Loucy (cell line): ENCODE data around the gene CRADD.
A peak's percentile ranks its signal among the peaks of the same experiment; 100 is the strongest.

Experiments used
- H2AFZ ChIP-seq: fragments of 200-600 bp; sonication (generic); 2 replicates; pipeline ENCODE4 v1.6.0; 2016; ENCODE audit warnings: antibody characterized with exemption, mild to moderate bottlenecking, low read length, moderate library complexity
- H3F3A ChIP-seq: fragments of 200-600 bp; 2 replicates; pipeline ENCODE4 v1.6.0; 2016; ENCODE audit warnings: antibody characterized with exemption, low read depth, mild to moderate bottlenecking
- H3K27me3 ChIP-seq: fragments of 200-600 bp; sonication (generic); 2 replicates; pipeline ENCODE4 v1.6.1; 2014; ENCODE audit warnings: low read length, mild to moderate bottlenecking; ENCODE audit not compliant: insufficient read depth, poor library complexity, severe bottlenecking
- H3K36me3 ChIP-seq: fragments of 200-600 bp; sonication (generic); 2 replicates; pipeline ENCODE4 v1.6.1; 2016; ENCODE audit warnings: low read length; ENCODE audit not compliant: insufficient read depth
- H3K4me1 ChIP-seq: fragments of 200-600 bp; sonication (generic); 2 replicates; pipeline ENCODE4 v1.5.1; 2014; ENCODE audit warnings: low read length, mild to moderate bottlenecking; ENCODE audit not compliant: insufficient read depth, poor library complexity, severe bottlenecking
- H3K4me2 ChIP-seq: fragments of 200-600 bp; sonication (generic); 2 replicates; pipeline ENCODE4 v1.6.0; 2014; ENCODE audit warnings: antibody characterized with exemption, low read length, low read depth, mild to moderate bottlenecking; ENCODE audit not compliant: poor library complexity, severe bottlenecking
- H3K4me3 ChIP-seq: fragments of 200-600 bp; sonication (generic); 2 replicates; pipeline ENCODE4 v1.5.1; 2014; ENCODE audit warnings: low read length, mild to moderate bottlenecking, mixed read lengths; ENCODE audit not compliant: poor library complexity, severe bottlenecking
- H3K79me2 ChIP-seq: fragments of 200-600 bp; sonication (generic); 2 replicates; pipeline ENCODE4 v1.6.1; 2014; ENCODE audit warnings: low read length; ENCODE audit not compliant: insufficient read depth
- H3K9ac ChIP-seq: fragments of 200-600 bp; sonication (generic); 2 replicates; pipeline ENCODE4 v1.6.0; 2014; ENCODE audit warnings: mild to moderate bottlenecking, low read depth, low read length, moderate library complexity; ENCODE audit not compliant: poor library complexity, severe bottlenecking
- H3K9me2 ChIP-seq: fragments of 200-600 bp; sonication (generic); replicated peaks from 2 replicates; pipeline ENCODE4 v1.6.1; 2016; ENCODE audit warnings: low read depth, low read length, mixed read lengths
- H3K9me3 ChIP-seq: fragments of 200-600 bp; sonication (generic); 2 replicates; pipeline ENCODE4 v1.6.1; 2014; ENCODE audit warnings: mild to moderate bottlenecking, antibody characterized with exemption, low read length, low read depth; ENCODE audit not compliant: insufficient read depth
- H4K20me1 ChIP-seq: fragments of 200-600 bp; sonication (generic); 2 replicates; pipeline ENCODE4 v1.6.0; 2014; ENCODE audit warnings: antibody characterized with exemption, low read length, mild to moderate bottlenecking; ENCODE audit not compliant: insufficient read depth, poor library complexity, severe bottlenecking
- CTCF ChIP-seq: fragments of 200-600 bp; sonication (generic); conservative IDR thresholded peaks from 2 replicates; pipeline ENCODE4 v1.5.1; 2014; ENCODE audit warnings: mild to moderate bottlenecking, antibody characterized with exemption, low read length
- EZH2phosphoT487 ChIP-seq: fragments of 200-600 bp; IDR thresholded peaks from 2 replicates; pipeline ENCODE4 v1.6.1; 2018; ENCODE audit warnings: antibody characterized with exemption, mild to moderate bottlenecking, moderate library complexity, borderline replicate concordance

The CRADD gene

GRCh38 chr12:93782853-93783252, 105.7 kb downstream of the CRADD start:
- Histone ChIP-seq H3K79me2 (no peaks in the 10 kb centered on the region), H3K27me3 (no peaks in the 10 kb centered on the region), H3K4me2 (no peak overlapping the region), H3K9me2 (no peaks in the 10 kb centered on the region), H3K4me3 (no peak overlapping the region), H3K9me3 (no peaks in the 10 kb centered on the region), H2AFZ (no peak overlapping the region), H3K9ac (no peak overlapping the region), H4K20me1 (no peaks in the 10 kb centered on the region), H3F3A (no peaks in the 10 kb centered on the region), H3K36me3 (no peaks in the 10 kb centered on the region), H3K4me1 (peaks cover 32% of the 10 kb centered on the region)
- TF ChIP-seq EZH2phosphoT487: no peak
- no peak for TF ChIP-seq CTCF

- Histone ChIP-seq H3K79me2 (no peaks in the 10 kb centered on the region), H3K36me3 (no peaks in the 10 kb centered on the region), H4K20me1 (no peaks in the 10 kb centered on the region), H3K9me3 (no peaks in the 10 kb centered on the region), H3K27me3 (no peaks in the 10 kb centered on the region), H3K9me2 (no peaks in the 10 kb centered on the region), H2AFZ (no peak overlapping the region), H3K4me1 (peaks cover 37% of the 10 kb centered on the region), H3F3A (no peaks in the 10 kb centered on the region), H3K4me3 (no peak overlapping the region), H3K4me2 (peak overlapping the region; percentile 48), H3K9ac (no peak overlapping the region)
- no peak for TF ChIP-seq EZH2phosphoT487
- no peak for TF ChIP-seq CTCF
Measured at GRCh38 chr12:93783832-93784231, 106.7 kb downstream of the CRADD start.

- Histone ChIP-seq H3K79me2 (no peaks in the 10 kb centered on the region), H4K20me1 (no peaks in the 10 kb centered on the region), H3K27me3 (no peaks in the 10 kb centered on the region), H3K9ac (no peak overlapping the region), H3K36me3 (no peaks in the 10 kb centered on the region), H2AFZ (peak overlapping the region; percentile 17; the same call in 1 of the 2 replicates), H3K9me3 (no peaks in the 10 kb centered on the region), H3K9me2 (no peaks in the 10 kb centered on the region), H3K4me2 (peak overlapping the region; percentile 48), H3K4me3 (peak overlapping the region; percentile 8), H3F3A (no peaks in the 10 kb centered on the region), H3K4me1 (peaks cover 43% of the 10 kb centered on the region)
- TF ChIP-seq EZH2phosphoT487 (no peak), CTCF (no peak)
Measured at GRCh38 chr12:93784339-93785086, 107.3 kb downstream of the CRADD start.
